Measurements from ENCODE around the gene CERS2.

DNA sequence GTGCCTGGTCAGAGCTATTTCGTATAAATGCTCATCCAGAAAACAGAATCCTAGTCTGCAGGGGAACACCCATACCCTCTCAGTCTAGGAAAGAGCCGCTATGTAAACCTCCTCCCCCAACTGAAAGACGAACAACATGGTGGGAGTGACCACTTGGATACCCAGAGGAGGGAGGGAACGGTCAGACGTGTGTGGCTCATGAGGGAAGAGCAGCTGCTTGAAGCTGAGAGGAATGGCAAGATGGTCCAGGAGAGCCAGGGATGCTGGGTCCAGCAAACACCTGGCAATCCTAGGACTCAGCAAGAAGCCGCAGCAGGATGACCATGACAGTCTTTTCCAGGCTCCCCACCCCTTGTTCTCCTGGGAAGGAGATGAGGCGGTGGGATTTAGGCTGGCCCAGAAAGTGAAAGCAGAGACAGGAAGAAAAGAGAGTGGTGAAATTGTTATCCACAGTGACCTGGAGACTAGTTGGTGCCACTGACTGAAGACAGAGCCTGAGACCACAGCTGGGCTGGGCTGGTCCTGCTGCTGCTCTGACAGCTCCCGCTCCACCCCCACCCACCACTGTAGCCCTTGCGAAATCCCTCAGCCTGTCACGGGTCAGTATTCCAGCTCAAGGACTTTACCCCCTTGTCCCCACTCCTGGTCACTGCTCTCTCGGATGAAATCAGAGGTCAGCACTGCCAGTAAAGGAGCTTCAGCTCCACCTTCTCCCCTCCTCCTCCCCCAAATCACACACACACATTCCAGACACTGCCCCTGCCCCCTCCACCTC is 3.6 kb downstream of the CERS2 start:
- TF ChIP-seq, protein P1, sequence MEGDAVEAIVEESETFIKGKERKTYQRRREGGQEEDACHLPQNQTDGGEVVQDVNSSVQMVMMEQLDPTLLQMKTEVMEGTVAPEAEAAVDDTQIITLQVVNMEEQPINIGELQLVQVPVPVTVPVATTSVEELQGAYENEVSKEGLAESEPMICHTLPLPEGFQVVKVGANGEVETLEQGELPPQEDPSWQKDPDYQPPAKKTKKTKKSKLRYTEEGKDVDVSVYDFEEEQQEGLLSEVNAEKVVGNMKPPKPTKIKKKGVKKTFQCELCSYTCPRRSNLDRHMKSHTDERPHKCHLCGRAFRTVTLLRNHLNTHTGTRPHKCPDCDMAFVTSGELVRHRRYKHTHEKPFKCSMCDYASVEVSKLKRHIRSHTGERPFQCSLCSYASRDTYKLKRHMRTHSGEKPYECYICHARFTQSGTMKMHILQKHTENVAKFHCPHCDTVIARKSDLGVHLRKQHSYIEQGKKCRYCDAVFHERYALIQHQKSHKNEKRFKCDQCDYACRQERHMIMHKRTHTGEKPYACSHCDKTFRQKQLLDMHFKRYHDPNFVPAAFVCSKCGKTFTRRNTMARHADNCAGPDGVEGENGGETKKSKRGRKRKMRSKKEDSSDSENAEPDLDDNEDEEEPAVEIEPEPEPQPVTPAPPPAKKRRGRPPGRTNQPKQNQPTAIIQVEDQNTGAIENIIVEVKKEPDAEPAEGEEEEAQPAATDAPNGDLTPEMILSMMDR (IDR thresholded peaks at IDR 0.05; ENCODE audit: insufficient read depth, low read depth, low read length): no peak
- no peak for TF ChIP-seq EZH2 (IDR thresholded peaks at IDR 0.05; ENCODE audit: insufficient read depth, low read length)

Data from astrocyte (in vitro differentiated cells and primary cell).